Esophagus squamous epithelium (tissue), 5 donors: ENCODE data around the gene ANKRD22. TPM values are rescaled to one million over a fixed set of nuclear protein-coding genes. Genes with fewer than 3 reads are reported as not detected.
"Not testable (repeated sequence)": the region's sequence is repeated elsewhere in the genome, so short reads cannot be mapped to it uniquely, and the experiment has no call there.

ENCODE experiments used
- DNase-seq: peaks from one replicate; lab custom pipeline; 2025; lab: John Stamatoyannopoulos, UW
- H3K27ac ChIP-seq, 4 donors: fragments of 200-600 bp; sonication (generic); one replicate each; pipeline ENCODE4 v1.5.1; 2016 to 2019; ENCODE audit warnings: mild to moderate bottlenecking in 1 of 4
- H3K27me3 ChIP-seq, 4 donors: fragments of 200-600 bp; sonication (generic); 1 replicate in 3 of 4; 2 replicates in 1 of 4; pipeline versions ENCODE4 v1.5.1 to v1.6.0; 2017 to 2021; ENCODE audit warnings: antibody characterized with exemption in 1 of 4
- H3K36me3 ChIP-seq, 3 donors: fragments of 200-600 bp; sonication (generic); one replicate each; pipeline ENCODE4 v1.5.1; 2016 to 2019
- H3K4me1 ChIP-seq, 3 donors: fragments of 200-600 bp; sonication (generic); one replicate each; pipeline ENCODE4 v1.5.1; 2017 to 2019
- H3K4me3 ChIP-seq, 4 donors: fragments of 200-600 bp; sonication (generic); 1 replicate in 3 of 4; 2 replicates in 1 of 4; pipeline ENCODE4 v1.5.1; 2016 to 2019; ENCODE audit warnings: mild to moderate bottlenecking in 2 of 4, moderate library complexity in 1 of 4
- H3K9me3 ChIP-seq, 3 donors: fragments of 200-600 bp; sonication (generic); one replicate each; pipeline ENCODE4 v1.5.1; 2016 to 2019
- POLR2A ChIP-seq, 4 donors: fragments of 450-650 bp; IDR thresholded peaks; one replicate each; pipeline ENCODE4 v1.6.1; 2017; ENCODE audit warnings: antibody characterized with exemption in 4 of 4, mild to moderate bottlenecking in 4 of 4, moderate library complexity in 3 of 4
- WGBS, 2 donors: methylation state at CpG; one replicate each; pipeline ENCODE4 v1.1.5; 2018; 5-methylcytosine and 5-hydroxymethylcytosine counted together
- intact Hi-C: fragments of 100-400 bp; cut with DNase I; formaldehyde crosslinking; loops from one replicate; pipeline ENCODE4 v1.15.0; 2022
- total RNA-seq, 4 donors: library from RNA; depleted of rRNA; stranded (reverse); fragments of >200 nt; gene quantifications; one replicate each; pipeline ENCODE4 v1.1.0, GENCODE V29; 2016
- TF ChIP-seq, protein P1 (sequence below), 6 experiments: fragments of 450-650 bp in 4 of 6; fragments of 200-600 bp in 2 of 6; sonication (generic) in 2 of 6; IDR thresholded peaks; one replicate each; pipeline ENCODE4 v1.5.1; 2016 to 2019; ENCODE audit warnings: antibody characterized with exemption in 6 of 6, mild to moderate bottlenecking in 4 of 6, moderate library complexity in 4 of 6
- donor health status: DM: yes; HTN: yes; CAD: no.

ANKRD22 gene
- total RNA-seq, 4 donors from 2014 or later: 26.3 to 43.5 (median 31.5) TPM

DNA sequence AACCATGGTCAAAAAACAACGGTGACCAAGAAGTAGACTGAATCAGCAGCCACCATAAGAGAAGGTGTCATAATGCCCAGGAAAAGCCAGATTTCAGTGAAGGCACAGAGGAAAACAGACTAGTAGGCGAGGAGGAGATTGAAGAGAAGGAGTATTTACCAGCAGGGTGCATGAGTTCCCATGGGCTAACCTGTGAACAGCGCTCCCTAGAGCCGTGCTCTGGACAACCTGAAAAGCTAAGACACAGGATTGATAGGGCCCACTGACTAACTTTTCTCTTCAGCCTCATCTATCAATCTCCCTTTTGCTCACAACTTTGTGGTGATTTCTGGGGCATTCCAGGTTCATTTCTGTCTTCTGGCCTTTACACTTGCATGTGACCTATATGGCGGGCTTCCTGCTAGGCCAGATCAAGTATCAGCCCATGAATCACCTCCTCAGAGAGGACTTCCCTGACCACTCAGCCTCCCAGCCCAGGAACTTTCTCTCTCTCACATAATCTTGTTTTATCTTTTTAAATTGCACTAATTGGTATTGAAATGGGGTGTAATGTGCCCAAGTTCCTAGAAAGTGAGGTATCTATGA is 12.8 kb downstream of the ANKRD22 start:
- H3K36me3 ChIP-seq: no peaks in the 10 kb centered on the region
- no peak overlapping the region for H3K4me3 ChIP-seq
- no peaks in the 10 kb centered on the region for H3K27me3 ChIP-seq
- no peaks in the 10 kb centered on the region for H3K9me3 ChIP-seq
- H3K4me1 ChIP-seq: peaks cover 0 to 54% (median 0%) of the 10 kb centered on the region in 3 donors
- H3K27ac ChIP-seq: no peak overlapping the region
- TF ChIP-seq, protein P1, sequence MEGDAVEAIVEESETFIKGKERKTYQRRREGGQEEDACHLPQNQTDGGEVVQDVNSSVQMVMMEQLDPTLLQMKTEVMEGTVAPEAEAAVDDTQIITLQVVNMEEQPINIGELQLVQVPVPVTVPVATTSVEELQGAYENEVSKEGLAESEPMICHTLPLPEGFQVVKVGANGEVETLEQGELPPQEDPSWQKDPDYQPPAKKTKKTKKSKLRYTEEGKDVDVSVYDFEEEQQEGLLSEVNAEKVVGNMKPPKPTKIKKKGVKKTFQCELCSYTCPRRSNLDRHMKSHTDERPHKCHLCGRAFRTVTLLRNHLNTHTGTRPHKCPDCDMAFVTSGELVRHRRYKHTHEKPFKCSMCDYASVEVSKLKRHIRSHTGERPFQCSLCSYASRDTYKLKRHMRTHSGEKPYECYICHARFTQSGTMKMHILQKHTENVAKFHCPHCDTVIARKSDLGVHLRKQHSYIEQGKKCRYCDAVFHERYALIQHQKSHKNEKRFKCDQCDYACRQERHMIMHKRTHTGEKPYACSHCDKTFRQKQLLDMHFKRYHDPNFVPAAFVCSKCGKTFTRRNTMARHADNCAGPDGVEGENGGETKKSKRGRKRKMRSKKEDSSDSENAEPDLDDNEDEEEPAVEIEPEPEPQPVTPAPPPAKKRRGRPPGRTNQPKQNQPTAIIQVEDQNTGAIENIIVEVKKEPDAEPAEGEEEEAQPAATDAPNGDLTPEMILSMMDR (IDR thresholded peaks at IDR 0.05): no peak
- TF ChIP-seq POLR2A (IDR thresholded peaks at IDR 0.05): no peak
- intact Hi-C loops: loop anchor here (5.0 kb wide), 1 partner anchor 93 kb away; no protein-coding TSS in a partner anchor
- DNase-seq: no peak
- WGBS, 2 donors: 85 to 91% methylated on average over 5 of the region's 5 CpGs

DNA sequence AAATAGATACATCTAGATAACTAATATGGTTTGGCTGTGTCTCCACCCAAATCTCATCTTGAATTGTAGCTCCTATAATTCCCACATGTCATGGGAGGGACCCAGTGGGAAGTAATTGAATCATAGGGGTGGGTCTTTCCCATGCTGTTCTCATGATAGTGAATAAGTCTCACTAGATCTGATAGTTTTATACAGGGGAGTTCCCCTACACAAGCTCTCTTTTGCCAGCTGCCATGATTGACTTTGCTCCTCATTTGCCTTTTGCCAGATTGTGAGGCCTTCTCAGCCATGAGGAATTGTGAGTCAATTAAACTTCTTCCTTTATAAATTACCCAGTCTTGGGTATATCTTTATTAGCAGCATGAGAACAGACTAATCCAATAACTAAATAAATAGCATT is 14.0 kb downstream of the ANKRD22 start:
- Histone ChIP-seq H3K4me1 (peaks cover 0 to 54% (median 0%) of the 10 kb centered on the region in 3 donors), H3K27ac (peak overlapping the region in 1 of 4 donors; percentile 18)
- not testable (repeated sequence) for DNase-seq, H3K27me3 ChIP-seq, H3K36me3 ChIP-seq, H3K9me3 ChIP-seq, H3K4me3 ChIP-seq
- intact Hi-C loops: loop anchor here (5.0 kb wide), 1 partner anchor 95 kb away; no protein-coding TSS in a partner anchor

DNA sequence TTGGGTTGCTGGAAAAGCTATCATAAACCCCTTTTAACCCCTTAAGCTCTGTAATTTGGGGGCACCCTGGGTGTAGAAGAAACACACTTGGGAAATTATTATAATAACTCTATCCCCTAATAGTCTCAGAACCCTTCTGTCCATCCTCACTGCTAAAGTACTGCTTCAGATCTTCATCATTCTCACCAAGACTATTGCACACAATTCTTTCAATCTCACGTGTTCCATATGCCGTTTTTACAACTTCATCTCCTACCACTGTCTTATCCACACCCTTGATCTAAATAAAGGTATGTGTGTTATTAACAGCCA is 15.8 kb downstream of the ANKRD22 start:
- DNase-seq: no peak
- Histone ChIP-seq H3K27me3 (no peaks in the 10 kb centered on the region), H3K4me1 (peaks cover 0 to 60% (median 0%) of the 10 kb centered on the region in 3 donors), H3K36me3 (peaks cover 0 to under 1% (median 0%) of the 10 kb centered on the region in 3 donors), H3K4me3 (no peak overlapping the region), H3K9me3 (no peaks in the 10 kb centered on the region), H3K27ac (no peak overlapping the region)
- TF ChIP-seq, protein P1 (IDR thresholded peaks at IDR 0.05): no peak
- no peak for TF ChIP-seq POLR2A (IDR thresholded peaks at IDR 0.05)
- intact Hi-C loops: loop anchor here (5.0 kb wide), 1 partner anchor 96 kb away; no protein-coding TSS in a partner anchor
- WGBS, 2 donors: 11 to 19% methylated on average over 2 of the region's 2 CpGs

DNA sequence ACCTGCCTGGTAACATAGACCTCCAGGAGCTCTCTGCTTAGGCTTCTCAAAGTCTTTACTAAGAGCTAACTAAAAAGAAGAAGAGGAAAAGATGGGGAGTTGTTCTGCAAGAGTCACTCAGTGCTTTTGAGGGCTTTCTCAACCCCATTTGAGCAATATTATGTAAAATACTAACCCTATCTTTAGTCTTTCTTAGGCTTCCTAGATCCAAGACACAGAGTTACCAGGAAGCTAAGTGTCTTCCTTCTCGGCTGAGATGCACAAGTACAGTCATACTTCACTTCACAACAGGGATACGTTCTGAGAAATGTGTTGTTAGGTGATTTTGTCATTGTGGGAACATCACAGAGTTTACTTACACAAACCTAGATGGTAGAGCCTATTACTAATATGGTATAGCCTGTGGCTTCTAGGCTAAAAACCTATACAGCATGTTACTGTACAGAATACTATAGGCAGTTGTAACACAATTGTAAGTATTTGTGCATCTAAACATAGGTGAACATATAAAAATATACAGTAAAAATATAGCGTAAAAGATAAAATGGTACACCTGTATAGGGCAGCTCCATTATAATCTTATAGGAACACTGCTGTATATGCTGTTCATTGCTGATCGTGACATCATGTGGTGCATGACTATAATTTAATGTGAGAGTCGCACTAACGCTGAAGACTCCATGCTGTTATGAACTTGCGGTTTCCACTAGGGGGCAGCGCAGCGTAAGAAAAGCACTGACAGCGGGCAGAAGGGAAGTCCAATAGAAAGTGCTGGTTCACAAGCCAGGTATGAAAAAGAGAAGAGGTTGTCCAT is 16.3 kb downstream of the ANKRD22 start:
- Histone ChIP-seq H3K27ac (no peak overlapping the region), H3K4me1 (peaks cover 0 to 55% (median 0%) of the 10 kb centered on the region in 3 donors), H3K4me3 (no peak overlapping the region), H3K27me3 (no peaks in the 10 kb centered on the region), H3K9me3 (no peaks in the 10 kb centered on the region), H3K36me3 (peaks cover 0 to 6% (median 0%) of the 10 kb centered on the region in 3 donors)
- intact Hi-C loops: loop anchor here (5.0 kb wide), 1 partner anchor 97 kb away; no protein-coding TSS in a partner anchor
- DNase-seq: peak; percentile 17
- 17 to 21% methylated on average over 10 of the region's 10 CpGs for WGBS, 2 donors
- TF ChIP-seq, protein P1 (IDR thresholded peaks at IDR 0.05): peak; percentile 73 to 95 (median 92)
- no peak for TF ChIP-seq POLR2A (IDR thresholded peaks at IDR 0.05)

DNA sequence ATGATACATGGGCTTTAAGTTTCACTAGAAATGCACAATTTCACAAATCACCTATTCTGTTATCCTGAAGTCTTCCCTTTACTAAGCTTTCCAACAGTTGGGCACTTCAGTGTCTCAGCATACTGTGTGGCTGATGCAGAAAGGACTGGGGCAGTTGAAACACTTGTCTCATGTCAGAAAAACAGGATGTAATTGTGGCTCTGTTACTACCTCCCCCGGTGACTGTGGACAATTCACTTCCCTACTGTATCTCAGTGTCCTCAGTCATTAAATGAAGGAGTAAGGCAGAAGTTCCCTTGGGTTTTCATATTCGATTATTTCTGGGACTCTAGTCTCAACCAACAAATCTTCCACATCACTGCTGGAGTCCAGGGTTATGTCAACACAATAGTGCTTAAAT is 17.9 kb downstream of the ANKRD22 start:
- no peak overlapping the region for H3K4me3 ChIP-seq
- WGBS, 2 donors: 46 to 61% methylated on average over 2 of the region's 2 CpGs
- TF ChIP-seq, protein P1 (IDR thresholded peaks at IDR 0.05): no peak
- TF ChIP-seq POLR2A (IDR thresholded peaks at IDR 0.05): no peak
- no peaks in the 10 kb centered on the region for H3K27me3 ChIP-seq
- H3K36me3 ChIP-seq: peaks cover 0 to 6% (median 0%) of the 10 kb centered on the region in 3 donors
- H3K9me3 ChIP-seq: no peaks in the 10 kb centered on the region
- H3K27ac ChIP-seq: no peak overlapping the region
- DNase-seq: no peak
- H3K4me1 ChIP-seq: peaks cover 0 to 54% (median 0%) of the 10 kb centered on the region in 3 donors
- intact Hi-C loops: no loop called here
